T-cell (primary cell): ENCODE results near the gene GID8. TPM values are rescaled to one million over a fixed set of nuclear protein-coding genes. Genes with fewer than 3 reads are reported as not detected.
A peak's percentile ranks its signal among the peaks of the same experiment; 100 is the strongest.

Experiments
- ATAC-seq, 4 experiments: fragments of 200-7000 bp in 3 of 4; fragments of 150-1000 bp in 1 of 4; cut with Tn5 transposase; replicated peaks in 1 of 4; 1 replicate in 3 of 4; 2 replicates in 1 of 4; pipeline ENCODE4 v1.10.0; 2021; ENCODE audit warnings: moderate library complexity in 3 of 4, mild to moderate bottlenecking in 2 of 4, moderate number of reproducible peaks in 1 of 4
- CTCF ChIA-PET, 2 donors: fragments of 300-600 bp; sonication (Branson Sonifier 250); formaldehyde crosslinking; loops; one replicate each; lab custom pipeline; 2022; ENCODE audit warnings: antibody characterized with exemption in 2 of 2; lab: Charles Lee
- POLR2A ChIA-PET, 2 donors: fragments of 300-600 bp; sonication (Branson Sonifier 250); formaldehyde crosslinking; loops; one replicate each; lab custom pipeline; 2022; ENCODE audit warnings: antibody characterized with exemption in 2 of 2; lab: Charles Lee
- DNase-seq, 35 experiments: peaks; one replicate each; pipeline versions ENCODE4 v3.0.0 to v3.0.0-alpha.2; 2013 to 2023
- H3K27ac ChIP-seq: one replicate; pipeline ENCODE4 v1.5.1; 2013; ENCODE audit warnings: low read length
- H3K27me3 ChIP-seq, 2 experiments: replicated peaks in 1 of 2; 1 replicate in 1 of 2; 2 replicates in 1 of 2; pipeline versions ENCODE4 v1.6.1 to v1.7.0; 2013; ENCODE audit warnings: low read length in 1 of 2, mixed read lengths in 1 of 2; ENCODE audit not compliant: control insufficient read depth in 2 of 2, insufficient read depth in 2 of 2; ENCODE audit errors: extremely low read depth in 1 of 2
- H3K36me3 ChIP-seq, 2 donors: 1 replicate in 1 of 2; 2 replicates in 1 of 2; pipeline versions ENCODE4 v1.6.1 to v1.7.0; 2013; ENCODE audit warnings: low read length in 1 of 2; ENCODE audit not compliant: control insufficient read depth in 2 of 2, insufficient read depth in 1 of 2; ENCODE audit errors: extremely low read depth in 1 of 2
- H3K4me1 ChIP-seq, 2 experiments: 1 replicate in 1 of 2; 2 replicates in 1 of 2; pipeline versions ENCODE4 v1.6.1 to v1.7.0; 2013; ENCODE audit warnings: low read length in 2 of 2, mixed read lengths in 1 of 2; ENCODE audit not compliant: insufficient read depth in 2 of 2, control insufficient read depth in 1 of 2; ENCODE audit errors: extremely low read depth in 1 of 2
- H3K4me3 ChIP-seq, 2 donors: 1 replicate in 1 of 2; 2 replicates in 1 of 2; pipeline versions ENCODE4 v1.5.1 to v1.7.0; 2013; ENCODE audit warnings: mild to moderate bottlenecking in 2 of 2, low read length in 1 of 2, moderate library complexity in 1 of 2; ENCODE audit not compliant: control insufficient read depth in 1 of 2; ENCODE audit errors: extremely low read depth in 1 of 2
- H3K9me3 ChIP-seq: 2 replicates; pipeline ENCODE4 v1.7.0; 2013
- H3K27ac Mint-ChIP-seq, 2 donors: one replicate each; pipeline ENCODE4 v1.8.0; 2020 to 2021; ENCODE audit warnings: mild to moderate bottlenecking in 2 of 2, mixed read lengths in 2 of 2
- H3K27me3 Mint-ChIP-seq, 2 donors: one replicate each; pipeline ENCODE4 v1.8.0; 2021 to 2022; ENCODE audit warnings: mixed read lengths in 2 of 2
- H3K36me3 Mint-ChIP-seq: one replicate; pipeline ENCODE4 v1.8.0; 2021; ENCODE audit warnings: mixed read lengths
- H3K4me1 Mint-ChIP-seq, 3 donors: one replicate each; pipeline ENCODE4 v1.8.0; 2020 to 2022; ENCODE audit warnings: mixed read lengths in 3 of 3, mild to moderate bottlenecking in 1 of 3
- H3K4me3 Mint-ChIP-seq, 3 donors: one replicate each; pipeline ENCODE4 v1.8.0; 2020 to 2022; ENCODE audit warnings: mild to moderate bottlenecking in 3 of 3, mixed read lengths in 3 of 3, moderate library complexity in 3 of 3
- H3K9me3 Mint-ChIP-seq, 3 donors: one replicate each; pipeline ENCODE4 v1.8.0; 2020 to 2022; ENCODE audit warnings: mixed read lengths in 3 of 3
- WGBS: methylation state at CpG from one replicate; pipeline ENCODE4 v1.1.5; 2013; ENCODE audit warnings: missing lambda C conversion rate; ENCODE audit not compliant: insufficient coverage; 5-methylcytosine and 5-hydroxymethylcytosine counted together
- total RNA-seq, 35 experiments: library from RNA in 6 of 35; stranded (reverse) in 6 of 35; fragments of 120-200 nt in 1 of 35; gene quantifications; one replicate each; pipeline versions ENCODE4 v1.2.1 to v1.2.4 and lab custom pipeline; 2013 to 2026

GID8 gene
- total RNA-seq, 5 donors from 2014 or later (not counting 1 experiment from before 2014, with no cell fraction given): 33.1 to 43.4 (median 41.2) TPM

DNA sequence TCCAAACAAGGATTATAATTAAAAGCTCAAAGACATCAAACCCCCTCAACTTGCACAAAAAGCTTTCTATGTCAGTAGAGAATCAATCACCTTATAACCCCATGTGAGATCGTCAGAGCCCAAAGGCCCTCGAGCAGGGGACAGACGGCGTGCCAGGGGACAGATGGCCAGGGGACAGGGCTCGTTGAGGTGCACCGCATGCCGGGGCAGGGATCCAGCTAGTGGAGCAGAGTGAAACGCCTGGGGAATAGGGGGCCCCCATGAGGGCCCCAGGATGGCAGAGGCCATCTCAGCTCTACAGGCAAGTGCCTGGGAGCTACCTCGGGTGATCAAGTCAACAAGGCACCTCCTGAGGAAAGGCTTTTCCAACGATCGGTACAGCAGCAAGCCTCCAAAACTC is 40.3 kb upstream of the GID8 start:
- Histone ChIP-seq H3K9me3 (no peaks in the 10 kb centered on the region), H3K36me3 (peaks cover 8 to 54% of the 10 kb centered on the region in 2 donors), H3K4me1 (peaks cover 4 to 33% of the 10 kb centered on the region in 2 experiments), H3K4me3 (no peak overlapping the region), H3K27me3 (no peaks in the 10 kb centered on the region), H3K27ac (no peak overlapping the region)
- ChIA-PET CTCF (no interaction called here), POLR2A (no interaction called here)
- H3K27ac Mint-ChIP-seq: no peak overlapping the region
- peaks cover 32 to 42% (median 35%) of the 10 kb centered on the region in 3 donors for H3K4me1 Mint-ChIP-seq
- H3K4me3 Mint-ChIP-seq: no peak overlapping the region
- H3K27me3 Mint-ChIP-seq: no peaks in the 10 kb centered on the region
- H3K36me3 Mint-ChIP-seq: peaks cover 37% of the 10 kb centered on the region
- 95% methylated on average over 8 of the region's 11 CpGs for WGBS
- no peaks in the 10 kb centered on the region for H3K9me3 Mint-ChIP-seq
- ATAC-seq (no peak), DNase-seq (no peak)

DNA sequence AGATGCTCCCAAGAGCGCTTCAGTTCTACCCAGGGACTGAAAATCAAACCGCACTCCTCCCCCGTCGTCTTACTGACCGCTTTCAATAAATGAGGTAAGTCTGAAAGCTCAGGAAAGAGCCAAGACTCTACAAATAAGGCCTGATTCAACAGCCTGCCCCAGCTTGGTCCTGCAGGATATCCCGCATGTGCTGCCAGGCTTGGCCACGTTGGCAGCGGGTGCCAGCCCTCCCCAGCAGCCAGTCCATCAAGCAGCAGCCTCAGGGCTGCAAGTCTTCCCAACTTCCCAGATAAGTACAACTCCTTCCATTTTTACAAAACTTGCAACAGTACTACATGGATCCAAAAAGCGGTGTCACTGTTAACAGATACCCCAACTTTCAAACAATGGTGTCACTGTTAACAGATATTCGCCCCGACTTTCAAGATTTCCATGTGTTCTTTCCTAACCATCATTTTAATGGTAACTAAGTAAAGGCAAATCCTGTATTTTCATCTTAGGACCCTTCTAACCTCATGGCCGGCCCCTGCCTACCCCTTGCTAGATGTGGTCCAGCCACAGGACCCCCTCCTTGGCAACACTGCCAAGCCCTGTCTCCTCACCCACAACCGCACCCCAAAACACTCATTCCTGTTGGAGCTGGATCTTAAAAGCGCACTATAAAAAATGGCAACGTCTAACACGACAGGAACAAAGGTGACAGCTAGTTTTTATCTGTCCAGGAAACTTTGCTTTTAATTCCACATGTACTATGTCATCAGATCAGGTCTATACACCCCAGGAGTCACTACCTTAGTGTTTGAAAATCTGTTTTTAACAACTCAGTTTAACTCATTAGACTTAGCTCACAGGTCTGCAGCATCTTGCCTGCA is 39.6 kb upstream of the GID8 start:
- ChIA-PET POLR2A (no interaction called here), CTCF (interaction anchor here (0.9 to 1.3 kb wide), 4 partner anchors 9 to 111 kb away, joined by 3 read pairs; no protein-coding TSS in a partner anchor)
- H3K27ac Mint-ChIP-seq: no peak overlapping the region

DNA sequence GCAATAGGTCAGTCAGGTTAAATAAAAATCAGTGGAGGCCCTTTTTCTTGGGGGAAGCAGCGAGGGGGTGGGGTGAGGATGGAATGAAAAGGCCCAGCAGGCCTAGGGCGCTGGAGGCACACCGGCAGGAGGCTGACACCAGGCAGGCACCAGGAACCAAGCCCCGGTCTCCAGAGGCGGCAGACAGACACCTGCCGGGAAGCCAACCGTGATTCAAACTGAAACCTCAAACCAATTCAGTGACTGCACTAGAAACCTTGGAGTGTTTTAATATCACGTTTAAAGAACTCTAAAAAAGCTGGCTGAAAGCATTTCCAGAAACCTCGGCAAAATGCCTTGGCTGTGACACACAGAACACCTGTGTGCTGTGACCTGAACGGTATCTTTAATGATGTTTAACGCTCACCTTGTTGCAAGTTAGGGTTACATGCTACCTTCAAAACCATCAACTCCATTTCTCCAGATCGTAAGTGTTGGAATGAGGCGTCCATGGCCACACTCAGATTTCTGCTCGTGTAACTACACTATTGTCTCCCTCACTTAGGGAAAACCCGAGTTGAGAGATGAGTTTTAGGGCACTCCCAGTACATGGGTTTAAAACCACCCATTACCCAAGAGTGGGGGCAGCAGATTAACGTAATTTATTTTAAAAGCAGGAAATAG is 38.8 kb upstream of the GID8 start:
- ATAC-seq: no peak
- ChIA-PET POLR2A (no interaction called here), CTCF (interaction anchor here (0.9 to 1.4 kb wide), 6 partner anchors 8 to 110 kb away, joined by 3 to 5 read pairs (median 3); no protein-coding TSS in a partner anchor)
- H3K9me3 Mint-ChIP-seq: no peaks in the 10 kb centered on the region
- Histone ChIP-seq H3K27me3 (no peaks in the 10 kb centered on the region), H3K9me3 (no peaks in the 10 kb centered on the region), H3K27ac (no peak overlapping the region), H3K4me1 (peaks cover 3 to 24% of the 10 kb centered on the region in 2 experiments), H3K36me3 (peaks cover 5 to 54% of the 10 kb centered on the region in 2 donors), H3K4me3 (no peak overlapping the region)
- H3K27me3 Mint-ChIP-seq: no peaks in the 10 kb centered on the region
- peak overlapping the region; percentile 22 to 23 for H3K27ac Mint-ChIP-seq
- peaks cover 28 to 38% (median 34%) of the 10 kb centered on the region in 3 donors for H3K4me1 Mint-ChIP-seq
- peaks cover 31% of the 10 kb centered on the region for H3K36me3 Mint-ChIP-seq
- peak overlapping the region in 2 of 3 donors; percentile 5 to 63 for H3K4me3 Mint-ChIP-seq
- 37% methylated on average over 10 of the region's 16 CpGs for WGBS
- peak in 1 of 35 experiments; percentile 35 for DNase-seq

More for the DNA sequence above, 39.6 kb upstream of the GID8 start:
- Mint-ChIP-seq H3K4me1 (peaks cover 28 to 37% (median 35%) of the 10 kb centered on the region in 3 donors), H3K9me3 (no peaks in the 10 kb centered on the region), H3K36me3 (peaks cover 32% of the 10 kb centered on the region), H3K27me3 (no peaks in the 10 kb centered on the region), H3K4me3 (no peak overlapping the region)
- H3K9me3 ChIP-seq: no peaks in the 10 kb centered on the region
- no peak for DNase-seq
- ATAC-seq: no peak
- 93% methylated on average over 15 of the region's 16 CpGs for WGBS
- H3K4me1 ChIP-seq: peaks cover 3 to 28% of the 10 kb centered on the region in 2 experiments
- H3K27me3 ChIP-seq: no peaks in the 10 kb centered on the region
- peaks cover 8 to 54% of the 10 kb centered on the region in 2 donors for H3K36me3 ChIP-seq
- no peak overlapping the region for H3K4me3 ChIP-seq
- no peak overlapping the region for H3K27ac ChIP-seq

DNA sequence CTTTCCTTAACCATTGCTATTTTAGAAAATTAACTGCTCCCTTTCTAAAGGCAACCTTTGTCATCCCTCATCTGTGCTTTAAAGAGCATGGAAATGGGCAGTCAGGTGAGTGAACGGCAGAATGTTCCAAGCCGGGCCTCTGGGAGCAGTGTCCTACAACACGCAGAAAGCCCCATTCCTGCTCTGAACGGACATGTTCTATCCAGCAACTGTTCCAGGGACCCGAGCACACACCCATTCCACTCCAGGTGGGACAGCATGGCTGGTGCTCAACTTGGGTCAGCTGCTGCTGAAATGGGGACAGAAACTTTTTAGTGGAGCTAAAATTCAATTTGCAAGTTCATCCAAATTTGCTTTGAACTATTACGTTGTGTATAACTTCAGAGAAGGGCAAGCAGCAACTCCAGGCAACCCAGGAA is 38.3 kb upstream of the GID8 start:
- Mint-ChIP-seq H3K36me3 (peaks cover 31% of the 10 kb centered on the region), H3K27me3 (no peaks in the 10 kb centered on the region), H3K27ac (peak overlapping the region in 1 of 2 donors; percentile 83), H3K9me3 (no peaks in the 10 kb centered on the region), H3K4me1 (peaks cover 28 to 39% (median 36%) of the 10 kb centered on the region in 3 donors), H3K4me3 (peak overlapping the region in 1 of 3 donors; percentile 63)
- Histone ChIP-seq H3K27ac (no peak overlapping the region), H3K4me3 (no peak overlapping the region), H3K9me3 (no peaks in the 10 kb centered on the region), H3K27me3 (no peaks in the 10 kb centered on the region), H3K4me1 (peaks cover 3 to 24% of the 10 kb centered on the region in 2 experiments), H3K36me3 (peaks cover 5 to 51% of the 10 kb centered on the region in 2 donors)
- WGBS: no CpG with 5 or more reads among the region's 6 CpGs
- CTCF ChIA-PET: interaction anchor here (0.9 to 1.4 kb wide), 5 partner anchors 9 to 109 kb away, joined by 3 to 5 read pairs (median 3); no protein-coding TSS in a partner anchor
- DNase-seq (no peak), ATAC-seq (peak in 3 of 4 experiments; percentile 1 to 6 (median 2))
- POLR2A ChIA-PET: no interaction called here

GRCh38 chr20:62900052-62900691 is 37.8 kb upstream of the GID8 start:
- 17% methylated on average over 8 of the region's 11 CpGs for WGBS
- POLR2A ChIA-PET: interaction anchor here in 1 of 2 donors (0.8 kb wide), 1 partner anchor 18 kb away, joined by 3 read pairs; no protein-coding TSS in a partner anchor
- peaks cover 3 to 24% of the 10 kb centered on the region in 2 experiments for H3K4me1 ChIP-seq
- DNase-seq (peak; percentile 61 to 86 (median 74)), ATAC-seq (peak; percentile 86 to 94 (median 93))
- H3K27me3 Mint-ChIP-seq: no peaks in the 10 kb centered on the region
- H3K27me3 ChIP-seq: no peaks in the 10 kb centered on the region
- H3K4me3 ChIP-seq: no peak overlapping the region
- H3K27ac Mint-ChIP-seq: peak overlapping the region; percentile 79 to 83
- H3K36me3 ChIP-seq: peaks cover 5 to 51% of the 10 kb centered on the region in 2 donors
- H3K36me3 Mint-ChIP-seq: peaks cover 32% of the 10 kb centered on the region
- no peaks in the 10 kb centered on the region for H3K9me3 Mint-ChIP-seq
- peak overlapping the region; percentile 48 for H3K27ac ChIP-seq
- H3K4me1 Mint-ChIP-seq: peaks cover 28 to 39% (median 36%) of the 10 kb centered on the region in 3 donors
- no peaks in the 10 kb centered on the region for H3K9me3 ChIP-seq
- peak overlapping the region; percentile 34 to 63 (median 59) for H3K4me3 Mint-ChIP-seq
- CTCF ChIA-PET: interaction anchor here in 1 of 2 donors (0.9 to 1.4 kb wide), 2 partner anchors 9 to 16 kb away, joined by 3 to 5 read pairs; no protein-coding TSS in a partner anchor
